Nephron (organoid): ENCODE results near the gene NFKBIZ.
"Not testable (repeated sequence)": the region's sequence is repeated elsewhere in the genome, so short reads cannot be mapped to it uniquely, and the experiment has no call there.

ENCODE experiments used
- H3K27ac Mint-ChIP-seq, 3 experiments: 2 replicates each; pipeline ENCODE4 v1.8.0; 2020; ENCODE audit warnings: mixed read lengths in 3 of 3, mild to moderate bottlenecking in 2 of 3, moderate library complexity in 1 of 3
- H3K27me3 Mint-ChIP-seq: 2 replicates; pipeline ENCODE4 v1.8.0; 2021; ENCODE audit warnings: low read depth, mild to moderate bottlenecking, moderate library complexity, mixed read lengths
- H3K36me3 Mint-ChIP-seq: 2 replicates; pipeline ENCODE4 v1.8.0; 2020; ENCODE audit warnings: low read depth, mixed read lengths
- H3K4me1 Mint-ChIP-seq: 2 replicates; pipeline ENCODE4 v1.8.0; 2020; ENCODE audit warnings: mixed read lengths
- H3K4me3 Mint-ChIP-seq, 3 experiments: 2 replicates each; pipeline ENCODE4 v1.8.0; 2020; ENCODE audit warnings: mild to moderate bottlenecking in 3 of 3, mixed read lengths in 3 of 3, moderate library complexity in 2 of 3
- H3K9me3 Mint-ChIP-seq: 2 replicates; pipeline ENCODE4 v1.8.0; 2020; ENCODE audit warnings: mixed read lengths
- TF ChIP-seq, protein P1 (sequence below), 3 experiments: fragments of 200-600 bp; sonication (generic); IDR thresholded peaks; one replicate each; pipeline ENCODE4 v1.5.0; 2021; ENCODE audit warnings: antibody characterized with exemption in 3 of 3; ENCODE audit not compliant: unreplicated experiment in 3 of 3

NFKBIZ gene

DNA sequence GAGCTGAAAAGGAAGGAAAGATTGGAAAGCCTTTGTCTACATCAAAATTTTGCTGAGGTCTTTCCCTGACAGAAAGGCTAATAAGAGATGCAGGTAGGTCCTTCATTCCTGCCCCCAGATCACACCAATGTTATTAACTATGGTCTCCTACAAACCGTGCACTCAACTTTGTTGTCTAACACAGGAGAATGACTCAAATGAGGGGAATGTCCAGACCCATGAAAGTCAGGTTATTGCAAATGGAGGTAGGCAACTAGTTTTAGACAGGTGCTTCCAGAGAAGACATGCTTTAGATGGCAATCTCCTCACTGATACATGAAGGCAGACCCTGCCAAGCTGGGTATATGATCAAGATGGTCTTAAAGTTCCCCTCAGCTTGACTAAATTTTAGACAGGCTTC is 51.0 kb downstream of the NFKBIZ start:
- TF ChIP-seq, protein P1, sequence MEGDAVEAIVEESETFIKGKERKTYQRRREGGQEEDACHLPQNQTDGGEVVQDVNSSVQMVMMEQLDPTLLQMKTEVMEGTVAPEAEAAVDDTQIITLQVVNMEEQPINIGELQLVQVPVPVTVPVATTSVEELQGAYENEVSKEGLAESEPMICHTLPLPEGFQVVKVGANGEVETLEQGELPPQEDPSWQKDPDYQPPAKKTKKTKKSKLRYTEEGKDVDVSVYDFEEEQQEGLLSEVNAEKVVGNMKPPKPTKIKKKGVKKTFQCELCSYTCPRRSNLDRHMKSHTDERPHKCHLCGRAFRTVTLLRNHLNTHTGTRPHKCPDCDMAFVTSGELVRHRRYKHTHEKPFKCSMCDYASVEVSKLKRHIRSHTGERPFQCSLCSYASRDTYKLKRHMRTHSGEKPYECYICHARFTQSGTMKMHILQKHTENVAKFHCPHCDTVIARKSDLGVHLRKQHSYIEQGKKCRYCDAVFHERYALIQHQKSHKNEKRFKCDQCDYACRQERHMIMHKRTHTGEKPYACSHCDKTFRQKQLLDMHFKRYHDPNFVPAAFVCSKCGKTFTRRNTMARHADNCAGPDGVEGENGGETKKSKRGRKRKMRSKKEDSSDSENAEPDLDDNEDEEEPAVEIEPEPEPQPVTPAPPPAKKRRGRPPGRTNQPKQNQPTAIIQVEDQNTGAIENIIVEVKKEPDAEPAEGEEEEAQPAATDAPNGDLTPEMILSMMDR (IDR thresholded peaks at IDR 0.05; ENCODE audit: unreplicated experiment in 3 of 3), result no peak
- Mint-ChIP-seq H3K4me3 (no peak overlapping the region), H3K36me3 (no peaks in the 10 kb centered on the region), H3K4me1 (no peaks in the 10 kb centered on the region), H3K27ac (peak overlapping the region in 1 of 3 experiments; percentile 46), H3K27me3 (no peaks in the 10 kb centered on the region), H3K9me3 (no peaks in the 10 kb centered on the region)

DNA sequence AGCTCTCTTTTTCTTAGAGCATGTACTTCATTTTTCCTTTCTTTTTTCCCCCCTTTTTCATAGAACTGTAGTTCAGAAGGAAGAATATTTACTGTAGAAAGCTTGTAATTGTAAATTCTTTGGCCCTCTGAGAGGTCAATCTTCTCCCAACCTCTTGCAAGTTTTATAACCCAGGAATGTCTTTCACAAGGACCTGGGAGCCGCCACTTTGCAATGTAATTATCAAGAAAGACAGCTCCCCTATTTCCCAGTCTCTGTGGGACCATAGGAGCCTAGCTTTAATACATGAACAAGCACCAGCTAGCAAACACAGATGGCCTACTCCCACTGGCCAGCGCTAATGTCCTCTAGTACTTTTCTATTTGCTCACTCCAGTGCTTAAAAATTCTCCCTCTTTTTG is 51.4 kb downstream of the NFKBIZ start:
- no peaks in the 10 kb centered on the region for H3K4me1 Mint-ChIP-seq
- H3K27ac Mint-ChIP-seq, result peak overlapping the region in 1 of 3 experiments; percentile 46
- no peaks in the 10 kb centered on the region for H3K36me3 Mint-ChIP-seq
- peaks cover 3% of the 10 kb centered on the region for H3K9me3 Mint-ChIP-seq
- TF ChIP-seq, protein P1 (IDR thresholded peaks at IDR 0.05; ENCODE audit: unreplicated experiment in 3 of 3), result no peak
- H3K4me3 Mint-ChIP-seq, result no peak overlapping the region
- H3K27me3 Mint-ChIP-seq, result no peaks in the 10 kb centered on the region

DNA sequence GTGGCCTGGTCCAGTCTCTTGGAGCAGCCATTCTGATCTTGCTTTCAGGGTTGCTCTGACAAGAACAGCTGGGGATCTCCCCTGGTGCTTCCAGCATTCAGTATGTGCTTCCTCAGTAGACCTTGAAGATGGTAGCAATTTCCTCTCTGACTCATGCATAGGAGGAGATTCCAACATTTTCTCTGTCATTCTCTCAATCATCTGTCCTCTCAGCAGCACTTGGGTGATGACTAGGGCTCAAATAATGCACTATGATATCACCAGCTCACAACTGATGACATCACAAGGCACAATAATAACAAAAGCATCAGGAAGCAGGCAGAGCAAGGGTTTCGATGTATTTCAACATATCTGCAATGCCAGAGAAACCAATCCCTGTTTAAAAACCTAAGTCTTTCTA is 52.7 kb downstream of the NFKBIZ start:
- TF ChIP-seq, protein P1 (IDR thresholded peaks at IDR 0.05; ENCODE audit: unreplicated experiment in 3 of 3), result no peak
- no peaks in the 10 kb centered on the region for H3K36me3 Mint-ChIP-seq
- H3K4me1 Mint-ChIP-seq, result no peaks in the 10 kb centered on the region
- H3K9me3 Mint-ChIP-seq, result peaks cover 9% of the 10 kb centered on the region
- no peaks in the 10 kb centered on the region for H3K27me3 Mint-ChIP-seq
- no peak overlapping the region for H3K4me3 Mint-ChIP-seq
- no peak overlapping the region for H3K27ac Mint-ChIP-seq

DNA sequence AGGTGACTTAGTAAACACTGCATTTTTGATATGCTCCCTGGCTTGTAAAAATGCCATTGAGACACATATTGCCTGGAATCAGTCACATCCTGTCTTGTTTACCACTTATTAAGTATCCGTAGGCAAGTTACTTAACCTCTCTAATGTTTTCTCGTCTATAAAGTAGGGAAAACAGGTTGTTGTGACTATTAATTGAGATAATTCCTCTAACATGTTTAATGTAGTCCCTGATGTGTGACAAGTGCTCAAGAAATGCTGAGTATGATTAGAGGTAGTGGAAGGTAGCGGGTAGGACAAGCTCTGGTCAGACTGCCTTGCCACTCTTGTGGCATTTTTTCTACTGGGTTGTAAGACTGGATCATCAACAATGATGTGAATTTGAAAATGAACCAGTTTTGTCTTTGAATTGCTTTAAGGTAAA is 54.1 kb downstream of the NFKBIZ start:
- Mint-ChIP-seq H3K27me3 (no peaks in the 10 kb centered on the region), H3K27ac (no peak overlapping the region), H3K4me3 (no peak overlapping the region), H3K36me3 (no peaks in the 10 kb centered on the region), H3K4me1 (no peaks in the 10 kb centered on the region), H3K9me3 (peaks cover 9% of the 10 kb centered on the region)
- TF ChIP-seq, protein P1 (IDR thresholded peaks at IDR 0.05; ENCODE audit: unreplicated experiment in 3 of 3), result no peak

DNA sequence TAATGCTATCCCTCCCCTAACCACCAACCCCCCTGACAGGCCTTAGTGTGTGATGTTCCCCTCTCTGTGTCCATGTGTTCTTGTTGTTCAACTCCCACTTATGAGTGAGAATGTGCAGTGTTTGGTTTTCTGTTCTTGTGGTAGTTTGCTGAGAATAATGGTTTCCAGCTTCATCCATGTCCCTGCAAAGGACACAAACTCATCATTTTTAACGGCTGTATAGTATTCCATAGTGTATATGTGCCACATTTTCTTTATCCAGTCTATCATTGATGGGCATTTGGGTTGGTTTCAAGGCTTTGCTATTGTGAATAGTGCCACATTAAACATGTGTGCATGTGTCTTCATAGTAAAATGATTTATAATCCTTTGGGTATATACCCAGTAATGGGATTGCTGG is 56.3 kb downstream of the NFKBIZ start:
- not testable (repeated sequence) for H3K27ac Mint-ChIP-seq, H3K4me1 Mint-ChIP-seq, H3K9me3 Mint-ChIP-seq, H3K4me3 Mint-ChIP-seq, H3K27me3 Mint-ChIP-seq, H3K36me3 Mint-ChIP-seq
